ENCODE data around the gene TBC1D8B. TPM values are rescaled to one million over a fixed set of nuclear protein-coding genes. Genes with fewer than 3 reads are reported as not detected.

TBC1D8B gene
- total RNA-seq, 2 experiments from 2014 or later = 1.4 to 6.1 TPM

- no TSS peak for BruUV-seq (replicated peaks)
- Histone ChIP-seq H3K4me3 (ENCODE audit: low read depth, low read length, poor library complexity, severe bottlenecking) (no peak overlapping the region), H4K20me1 (ENCODE audit: insufficient read depth, low read length) (no peaks in the 10 kb centered on the region), H3K4me1 (ENCODE audit: insufficient read depth, low read length, poor library complexity, severe bottlenecking) (no peaks in the 10 kb centered on the region), H3K36me3 (ENCODE audit: insufficient read depth, low read length) (no peaks in the 10 kb centered on the region), H3K79me2 (ENCODE audit: insufficient read depth, low read depth, low read length) (no peaks in the 10 kb centered on the region), H3K27ac (ENCODE audit: low read depth, low read length, poor library complexity, severe bottlenecking) (no peak overlapping the region), H3K9me3 (ENCODE audit: low read length) (no peaks in the 10 kb centered on the region), H2AFZ (ENCODE audit: low read length) (no peak overlapping the region), H3K4me2 (ENCODE audit: low read length) (no peak overlapping the region), H3K9me2 (ENCODE audit: insufficient read depth, low read length) (no peaks in the 10 kb centered on the region)
- TF ChIP-seq CTCF (conservative IDR thresholded peaks at IDR 0.05; ENCODE audit: low read length) (no peak), EZH2phosphoT487 (IDR thresholded peaks at IDR 0.05; ENCODE audit: borderline replicate concordance, low read depth, low read length) (no peak)
- POLR2A ChIA-PET = interaction anchor here (1.2 kb wide), 1 partner anchor 21 kb away, joined by 3 read pairs; no protein-coding TSS in a partner anchor
- CTCF ChIA-PET (ENCODE audit: unreplicated experiment) = no interaction called here
- intact Hi-C loops (cut with micrococcal nuclease; ENCODE audit: unreplicated experiment) = no loop called here
- DNase-seq (ENCODE audit: low spot score) = no peak
These were observed 101.5 kb downstream of the TBC1D8B start for GRCh38 chrX:106903856-106904528.

GRCh38 chrX:106905064-106905708 is 102.7 kb downstream of the TBC1D8B start:
- no peaks in the 10 kb centered on the region for H3K4me1 ChIP-seq (ENCODE audit: insufficient read depth, low read length, poor library complexity, severe bottlenecking)
- H3K9me2 ChIP-seq (ENCODE audit: insufficient read depth, low read length) = no peaks in the 10 kb centered on the region
- H3K79me2 ChIP-seq (ENCODE audit: insufficient read depth, low read depth, low read length) = no peaks in the 10 kb centered on the region
- H3K36me3 ChIP-seq (ENCODE audit: insufficient read depth, low read length) = no peaks in the 10 kb centered on the region
- no peaks in the 10 kb centered on the region for H4K20me1 ChIP-seq (ENCODE audit: insufficient read depth, low read length)
- H3K9me3 ChIP-seq (ENCODE audit: low read length) = no peaks in the 10 kb centered on the region
- CTCF ChIA-PET (ENCODE audit: unreplicated experiment) = interaction anchor here (0.6 kb wide), 1 partner anchor 13 kb away, joined by 3 read pairs; no protein-coding TSS in a partner anchor
- no TSS peak for BruUV-seq (replicated peaks)
- POLR2A ChIA-PET = no interaction called here
- H3K4me2 ChIP-seq (ENCODE audit: low read length) = no peak overlapping the region
- no peak for DNase-seq (ENCODE audit: low spot score)
- no peak overlapping the region for H2AFZ ChIP-seq (ENCODE audit: low read length)
- no peak overlapping the region for H3K4me3 ChIP-seq (ENCODE audit: low read depth, low read length, poor library complexity, severe bottlenecking)
- H3K27ac ChIP-seq (ENCODE audit: low read depth, low read length, poor library complexity, severe bottlenecking) = no peak overlapping the region
- no peak for TF ChIP-seq EZH2phosphoT487 (IDR thresholded peaks at IDR 0.05; ENCODE audit: borderline replicate concordance, low read depth, low read length)
- TF ChIP-seq CTCF (conservative IDR thresholded peaks at IDR 0.05; ENCODE audit: low read length) = no peak
- intact Hi-C loops (cut with micrococcal nuclease; ENCODE audit: unreplicated experiment) = no loop called here

- BruUV-seq (replicated peaks) = no TSS peak
- H3K36me3 ChIP-seq (ENCODE audit: insufficient read depth, low read length) = no peaks in the 10 kb centered on the region
- H4K20me1 ChIP-seq (ENCODE audit: insufficient read depth, low read length) = no peaks in the 10 kb centered on the region
- H3K4me2 ChIP-seq (ENCODE audit: low read length) = no peak overlapping the region
- H3K4me3 ChIP-seq (ENCODE audit: low read depth, low read length, poor library complexity, severe bottlenecking) = no peak overlapping the region
- H2AFZ ChIP-seq (ENCODE audit: low read length) = no peak overlapping the region
- H3K4me1 ChIP-seq (ENCODE audit: insufficient read depth, low read length, poor library complexity, severe bottlenecking) = no peaks in the 10 kb centered on the region
- H3K9me3 ChIP-seq (ENCODE audit: low read length) = no peaks in the 10 kb centered on the region
- no peak for DNase-seq (ENCODE audit: low spot score)
- intact Hi-C loops (cut with micrococcal nuclease; ENCODE audit: unreplicated experiment) = no loop called here
- no peak overlapping the region for H3K27ac ChIP-seq (ENCODE audit: low read depth, low read length, poor library complexity, severe bottlenecking)
- H3K79me2 ChIP-seq (ENCODE audit: insufficient read depth, low read depth, low read length) = no peaks in the 10 kb centered on the region
- ChIA-PET CTCF (ENCODE audit: unreplicated experiment) (no interaction called here), POLR2A (no interaction called here)
- TF ChIP-seq EZH2phosphoT487 (IDR thresholded peaks at IDR 0.05; ENCODE audit: borderline replicate concordance, low read depth, low read length) (no peak), CTCF (conservative IDR thresholded peaks at IDR 0.05; ENCODE audit: low read length) (no peak)
- H3K9me2 ChIP-seq (ENCODE audit: insufficient read depth, low read length) = no peaks in the 10 kb centered on the region
These were observed 103.9 kb downstream of the TBC1D8B start for GRCh38 chrX:106906361-106906760.

Measured in OCI-LY7 (cell line).